ENCODE results near the gene KCNG2. TPM values are rescaled to one million over a fixed set of nuclear protein-coding genes. Genes with fewer than 3 reads are reported as not detected.
A peak's percentile ranks its signal among the peaks of the same experiment; 100 is the strongest.
"Not testable (repeated sequence)": the region's sequence is repeated elsewhere in the genome, so short reads cannot be mapped to it uniquely, and the experiment has no call there.

KCNG2 gene
- total and polyA plus RNA-seq, 4 experiments from 2014 or later, result not detected

- H3K36me3 ChIP-seq (ENCODE audit: insufficient read depth, low read length), result no peaks in the 10 kb centered on the region
- no peaks in the 10 kb centered on the region for H3K4me1 Mint-ChIP-seq
- peaks cover 0 to 6% (median 0%) of the 10 kb centered on the region in 8 donors for H3K9me3 Mint-ChIP-seq
- ChIA-PET CTCF (ENCODE audit: partially characterized antibody) (no interaction called here), POLR2A (ENCODE audit: partially characterized antibody) (no interaction called here)
- DNase-seq, result no peak
- H3K27ac ChIP-seq (ENCODE audit: low read depth, low read length), result no peak overlapping the region
- H3K36me3 Mint-ChIP-seq, result no peaks in the 10 kb centered on the region
- no peaks in the 10 kb centered on the region for H3K4me1 ChIP-seq (ENCODE audit: insufficient read depth, low read length)
- H3K27me3 ChIP-seq (ENCODE audit: insufficient read depth, low read length), result no peaks in the 10 kb centered on the region
- no peak overlapping the region for H3K4me3 Mint-ChIP-seq
- no peaks in the 10 kb centered on the region for H3K27me3 Mint-ChIP-seq
- intact Hi-C loops (cut with micrococcal nuclease), result no loop called here
- no peak overlapping the region for H3K4me3 ChIP-seq (ENCODE audit: low read length in 2 of 2)
- H3K27ac Mint-ChIP-seq, result peak overlapping the region in 1 of 7 donors; percentile 75
- no peaks in the 10 kb centered on the region for H3K9me3 ChIP-seq (ENCODE audit: control insufficient read depth in 1 of 2, low read length in 2 of 2)
Measured at GRCh38 chr18:79874553-79875530, 77.1 kb downstream of the KCNG2 start.

GRCh38 chr18:79875531-79875919 is 77.8 kb downstream of the KCNG2 start:
- CTCF ChIA-PET (ENCODE audit: partially characterized antibody), result no interaction called here
- no peaks in the 10 kb centered on the region for H3K36me3 Mint-ChIP-seq
- intact Hi-C loops (cut with micrococcal nuclease), result no loop called here

GRCh38 chr18:79875931-79876461 is 78.3 kb downstream of the KCNG2 start:
- no peak overlapping the region for H3K27ac Mint-ChIP-seq
- Histone ChIP-seq H3K9me3 (ENCODE audit: control insufficient read depth in 1 of 2, low read length in 2 of 2) (no peaks in the 10 kb centered on the region), H3K27ac (ENCODE audit: low read depth, low read length) (no peak overlapping the region), H3K27me3 (ENCODE audit: insufficient read depth, low read length) (no peaks in the 10 kb centered on the region), H3K36me3 (ENCODE audit: insufficient read depth, low read length) (no peaks in the 10 kb centered on the region), H3K4me1 (ENCODE audit: insufficient read depth, low read length) (no peaks in the 10 kb centered on the region), H3K4me3 (ENCODE audit: low read length in 2 of 2) (no peak overlapping the region)
- H3K4me3 Mint-ChIP-seq, result no peak overlapping the region
- ChIA-PET POLR2A (ENCODE audit: partially characterized antibody) (no interaction called here), CTCF (ENCODE audit: partially characterized antibody) (no interaction called here)
- peaks cover 0 to 6% (median 0%) of the 10 kb centered on the region in 8 donors for H3K9me3 Mint-ChIP-seq
- no peaks in the 10 kb centered on the region for H3K27me3 Mint-ChIP-seq
- intact Hi-C loops (cut with micrococcal nuclease), result no loop called here
- DNase-seq, result no peak
- H3K4me1 Mint-ChIP-seq, result no peaks in the 10 kb centered on the region
- no peaks in the 10 kb centered on the region for H3K36me3 Mint-ChIP-seq

More at GRCh38 chr18:79875531-79875919, 77.8 kb downstream of the KCNG2 start:
- Histone ChIP-seq H3K4me3 (ENCODE audit: low read length in 2 of 2) (no peak overlapping the region), H3K9me3 (ENCODE audit: control insufficient read depth in 1 of 2, low read length in 2 of 2) (no peaks in the 10 kb centered on the region), H3K27me3 (ENCODE audit: insufficient read depth, low read length) (no peaks in the 10 kb centered on the region), H3K27ac (ENCODE audit: low read depth, low read length) (no peak overlapping the region), H3K4me1 (ENCODE audit: insufficient read depth, low read length) (no peaks in the 10 kb centered on the region), H3K36me3 (ENCODE audit: insufficient read depth, low read length) (no peaks in the 10 kb centered on the region)
- DNase-seq, result no peak
- POLR2A ChIA-PET (ENCODE audit: partially characterized antibody), result no interaction called here
- Mint-ChIP-seq H3K27ac (peak overlapping the region in 1 of 7 donors; percentile 75), H3K9me3 (peaks cover 0 to 6% (median 0%) of the 10 kb centered on the region in 8 donors), H3K4me1 (no peaks in the 10 kb centered on the region), H3K4me3 (no peak overlapping the region), H3K27me3 (no peaks in the 10 kb centered on the region)

GRCh38 chr18:79876497-79876896 is 78.8 kb downstream of the KCNG2 start:
- CTCF ChIA-PET (ENCODE audit: partially characterized antibody), result no interaction called here
- POLR2A ChIA-PET (ENCODE audit: partially characterized antibody), result no interaction called here
- no peaks in the 10 kb centered on the region for H3K4me1 ChIP-seq (ENCODE audit: insufficient read depth, low read length)

GRCh38 chr18:79877163-79878091 is 79.7 kb downstream of the KCNG2 start:
- Histone ChIP-seq H3K9me3 (ENCODE audit: control insufficient read depth in 1 of 2, low read length in 2 of 2) (no peaks in the 10 kb centered on the region), H3K4me1 (ENCODE audit: insufficient read depth, low read length) (no peaks in the 10 kb centered on the region), H3K27ac (ENCODE audit: low read depth, low read length) (no peak overlapping the region), H3K27me3 (ENCODE audit: insufficient read depth, low read length) (no peaks in the 10 kb centered on the region), H3K36me3 (ENCODE audit: insufficient read depth, low read length) (no peaks in the 10 kb centered on the region), H3K4me3 (ENCODE audit: low read length in 2 of 2) (no peak overlapping the region)
- Mint-ChIP-seq H3K4me3 (no peak overlapping the region), H3K4me1 (no peaks in the 10 kb centered on the region), H3K9me3 (peaks cover 0 to 11% (median 0%) of the 10 kb centered on the region in 8 donors), H3K27ac (no peak overlapping the region), H3K36me3 (no peaks in the 10 kb centered on the region), H3K27me3 (no peaks in the 10 kb centered on the region)
- ChIA-PET POLR2A (ENCODE audit: partially characterized antibody) (no interaction called here), CTCF (ENCODE audit: partially characterized antibody) (no interaction called here)
- intact Hi-C loops (cut with micrococcal nuclease), result no loop called here
- DNase-seq, result no peak

More at GRCh38 chr18:79876497-79876896, 78.8 kb downstream of the KCNG2 start:
- peaks cover 0 to 6% (median 0%) of the 10 kb centered on the region in 8 donors for H3K9me3 Mint-ChIP-seq
- Histone ChIP-seq H3K27me3 (ENCODE audit: insufficient read depth, low read length) (no peaks in the 10 kb centered on the region), H3K4me3 (ENCODE audit: low read length in 2 of 2) (no peak overlapping the region), H3K27ac (ENCODE audit: low read depth, low read length) (no peak overlapping the region), H3K9me3 (ENCODE audit: control insufficient read depth in 1 of 2, low read length in 2 of 2) (no peaks in the 10 kb centered on the region), H3K36me3 (ENCODE audit: insufficient read depth, low read length) (no peaks in the 10 kb centered on the region)
- DNase-seq, result no peak
- no peaks in the 10 kb centered on the region for H3K4me1 Mint-ChIP-seq
- no peak overlapping the region for H3K27ac Mint-ChIP-seq
- no peaks in the 10 kb centered on the region for H3K27me3 Mint-ChIP-seq
- no peaks in the 10 kb centered on the region for H3K36me3 Mint-ChIP-seq
- intact Hi-C loops (cut with micrococcal nuclease), result no loop called here
- H3K4me3 Mint-ChIP-seq, result no peak overlapping the region

- CTCF ChIA-PET (ENCODE audit: partially characterized antibody); H3K4me3 ChIP-seq (ENCODE audit: low read length in 2 of 2); H3K36me3 ChIP-seq (ENCODE audit: insufficient read depth, low read length); H3K27ac ChIP-seq (ENCODE audit: low read depth, low read length); H3K9me3 ChIP-seq (ENCODE audit: control insufficient read depth in 1 of 2, low read length in 2 of 2); H3K4me1 ChIP-seq (ENCODE audit: insufficient read depth, low read length); H3K27me3 Mint-ChIP-seq; H3K4me1 Mint-ChIP-seq; H3K27me3 ChIP-seq (ENCODE audit: insufficient read depth, low read length); H3K36me3 Mint-ChIP-seq; H3K27ac Mint-ChIP-seq; intact Hi-C loops (cut with micrococcal nuclease); POLR2A ChIA-PET (ENCODE audit: partially characterized antibody); DNase-seq; H3K4me3 Mint-ChIP-seq: not testable (repeated sequence)
- peaks cover 0 to 12% (median 0%) of the 10 kb centered on the region in 8 donors for H3K9me3 Mint-ChIP-seq
Measured at GRCh38 chr18:79878246-79878645, 80.5 kb downstream of the KCNG2 start.
